Loucy (cell line): Measurements from ENCODE around the gene NRG3.

Experiments
- EZH2phosphoT487 ChIP-seq: fragments of 200-600 bp; IDR thresholded peaks from 2 replicates; pipeline ENCODE4 v1.6.1; 2018; ENCODE audit warnings: antibody characterized with exemption, mild to moderate bottlenecking, moderate library complexity, borderline replicate concordance
- TF ChIP-seq, protein P1 (sequence below): fragments of 200-600 bp; sonication (generic); conservative IDR thresholded peaks from 2 replicates; pipeline ENCODE4 v1.5.1; 2014; ENCODE audit warnings: mild to moderate bottlenecking, antibody characterized with exemption, low read length

DNA sequence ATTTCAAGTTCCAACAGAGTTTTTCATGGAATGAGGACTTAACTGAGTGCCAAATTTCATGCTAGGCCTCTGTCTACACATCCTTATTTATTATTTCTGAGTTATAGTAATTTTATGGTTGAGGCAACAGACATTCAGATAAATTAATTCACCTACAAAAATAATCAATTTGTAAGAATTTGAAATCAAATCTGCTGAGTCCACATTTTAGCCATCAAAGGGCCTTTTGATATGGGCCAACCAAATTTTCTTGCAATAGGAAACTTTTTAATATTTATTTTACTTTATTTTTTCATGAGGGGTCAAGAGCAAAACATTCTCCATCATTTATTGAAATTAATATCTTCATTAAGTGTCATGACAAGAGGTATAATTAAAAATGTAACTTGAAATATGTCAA is 875.5 kb downstream of the NRG3 start:
- TF ChIP-seq, protein P1, sequence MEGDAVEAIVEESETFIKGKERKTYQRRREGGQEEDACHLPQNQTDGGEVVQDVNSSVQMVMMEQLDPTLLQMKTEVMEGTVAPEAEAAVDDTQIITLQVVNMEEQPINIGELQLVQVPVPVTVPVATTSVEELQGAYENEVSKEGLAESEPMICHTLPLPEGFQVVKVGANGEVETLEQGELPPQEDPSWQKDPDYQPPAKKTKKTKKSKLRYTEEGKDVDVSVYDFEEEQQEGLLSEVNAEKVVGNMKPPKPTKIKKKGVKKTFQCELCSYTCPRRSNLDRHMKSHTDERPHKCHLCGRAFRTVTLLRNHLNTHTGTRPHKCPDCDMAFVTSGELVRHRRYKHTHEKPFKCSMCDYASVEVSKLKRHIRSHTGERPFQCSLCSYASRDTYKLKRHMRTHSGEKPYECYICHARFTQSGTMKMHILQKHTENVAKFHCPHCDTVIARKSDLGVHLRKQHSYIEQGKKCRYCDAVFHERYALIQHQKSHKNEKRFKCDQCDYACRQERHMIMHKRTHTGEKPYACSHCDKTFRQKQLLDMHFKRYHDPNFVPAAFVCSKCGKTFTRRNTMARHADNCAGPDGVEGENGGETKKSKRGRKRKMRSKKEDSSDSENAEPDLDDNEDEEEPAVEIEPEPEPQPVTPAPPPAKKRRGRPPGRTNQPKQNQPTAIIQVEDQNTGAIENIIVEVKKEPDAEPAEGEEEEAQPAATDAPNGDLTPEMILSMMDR, result no peak
- no peak for TF ChIP-seq EZH2phosphoT487
